ENCODE results near the gene LELP1. TPM values are rescaled to one million over a fixed set of nuclear protein-coding genes. Genes with fewer than 3 reads are reported as not detected.

The LELP1 gene
- total and polyA plus RNA-seq, 2 donors (not counting 3 experiments of a cell fraction or from before 2014, with no cell fraction given): not detected

DNA sequence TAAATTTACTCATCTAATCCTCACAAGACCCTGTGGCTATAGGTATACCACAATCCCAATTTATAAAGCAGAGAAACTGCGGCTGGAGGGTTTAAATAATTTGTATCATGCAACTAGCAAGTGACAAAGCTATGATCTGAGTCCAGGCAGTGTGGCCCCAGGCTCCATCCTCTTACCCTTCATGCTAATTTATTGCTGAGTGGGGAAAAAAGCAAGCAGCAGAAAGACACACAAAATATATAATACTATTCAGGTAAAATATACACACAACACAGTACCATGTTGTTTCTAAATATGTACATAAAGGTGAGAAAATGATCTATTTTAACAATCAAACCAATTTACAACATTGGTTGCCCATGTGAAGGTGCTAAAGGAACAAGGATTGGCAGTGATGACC lies 38.9 kb downstream of the LELP1 start:
- TF ChIP-seq FOS (IDR thresholded peaks at IDR 0.05; ENCODE audit: borderline replicate concordance, insufficient read depth, low read length) (no peak), POLR2AphosphoS5 (IDR thresholded peaks at IDR 0.05; ENCODE audit: insufficient read depth, low read depth, low read length) (no peak), MYC (IDR thresholded peaks at IDR 0.05; ENCODE audit: low read depth, low read length) (no peak), GATA2 (IDR thresholded peaks at IDR 0.05; ENCODE audit: insufficient read depth, insufficient read length, low read depth, low read length) (no peak), POLR2A (IDR thresholded peaks at IDR 0.05; ENCODE audit: low read depth, low read length) (no peak), EZH2 (IDR thresholded peaks at IDR 0.05; ENCODE audit: borderline replicate concordance, low read depth, low read length, severe bottlenecking) (no peak), JUN (IDR thresholded peaks at IDR 0.05; ENCODE audit: borderline replicate concordance, insufficient read depth, insufficient read length, low read depth) (no peak)
- TF ChIP-seq, protein P1, sequence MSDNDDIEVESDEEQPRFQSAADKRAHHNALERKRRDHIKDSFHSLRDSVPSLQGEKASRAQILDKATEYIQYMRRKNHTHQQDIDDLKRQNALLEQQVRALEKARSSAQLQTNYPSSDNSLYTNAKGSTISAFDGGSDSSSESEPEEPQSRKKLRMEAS (IDR thresholded peaks at IDR 0.05; ENCODE audit: insufficient read depth, insufficient read length): no peak
- TF ChIP-seq, protein P2, sequence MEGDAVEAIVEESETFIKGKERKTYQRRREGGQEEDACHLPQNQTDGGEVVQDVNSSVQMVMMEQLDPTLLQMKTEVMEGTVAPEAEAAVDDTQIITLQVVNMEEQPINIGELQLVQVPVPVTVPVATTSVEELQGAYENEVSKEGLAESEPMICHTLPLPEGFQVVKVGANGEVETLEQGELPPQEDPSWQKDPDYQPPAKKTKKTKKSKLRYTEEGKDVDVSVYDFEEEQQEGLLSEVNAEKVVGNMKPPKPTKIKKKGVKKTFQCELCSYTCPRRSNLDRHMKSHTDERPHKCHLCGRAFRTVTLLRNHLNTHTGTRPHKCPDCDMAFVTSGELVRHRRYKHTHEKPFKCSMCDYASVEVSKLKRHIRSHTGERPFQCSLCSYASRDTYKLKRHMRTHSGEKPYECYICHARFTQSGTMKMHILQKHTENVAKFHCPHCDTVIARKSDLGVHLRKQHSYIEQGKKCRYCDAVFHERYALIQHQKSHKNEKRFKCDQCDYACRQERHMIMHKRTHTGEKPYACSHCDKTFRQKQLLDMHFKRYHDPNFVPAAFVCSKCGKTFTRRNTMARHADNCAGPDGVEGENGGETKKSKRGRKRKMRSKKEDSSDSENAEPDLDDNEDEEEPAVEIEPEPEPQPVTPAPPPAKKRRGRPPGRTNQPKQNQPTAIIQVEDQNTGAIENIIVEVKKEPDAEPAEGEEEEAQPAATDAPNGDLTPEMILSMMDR (IDR thresholded peaks at IDR 0.05; ENCODE audit: extremely low read depth in 1 of 2, insufficient read depth in 1 of 2, low read depth in 1 of 2, low read length in 2 of 2): no peak
- dilution Hi-C loops (cut with MboI; ENCODE audit: extremely low pct_ligation_motif_present, low sequenced_read_pairs): no loop called here
- Histone ChIP-seq H3K27ac (ENCODE audit: insufficient read depth, low read depth, low read length) (no peak overlapping the region), H3K4me1 (ENCODE audit: control insufficient read depth, extremely low read depth, insufficient read depth, low read length) (no peaks in the 10 kb centered on the region), H3K4me2 (ENCODE audit: insufficient read depth, low read length) (no peak overlapping the region), H3K36me3 (ENCODE audit: control insufficient read depth in 2 of 2, extremely low read depth in 1 of 2, insufficient read depth in 2 of 2, low read length in 2 of 2) (no peaks in the 10 kb centered on the region), H3K9me3 (replicated peaks; ENCODE audit: control insufficient read depth, insufficient read depth, low read length) (no peaks in the 10 kb centered on the region), H3K9ac (replicated peaks; ENCODE audit: extremely low read depth, insufficient read depth, low read length) (no peak overlapping the region), H2AFZ (ENCODE audit: low read depth, low read length) (no peak overlapping the region), H4K20me1 (replicated peaks; ENCODE audit: control insufficient read depth, extremely low read depth, insufficient read depth, low read length) (no peaks in the 10 kb centered on the region), H3K27me3 (ENCODE audit: control insufficient read depth in 2 of 2, insufficient read depth in 2 of 2, low read length in 2 of 2) (no peaks in the 10 kb centered on the region), H3K4me3 (replicated peaks in 1 of 3; ENCODE audit: insufficient read depth in 1 of 3, low read depth in 1 of 3, low read length in 3 of 3) (no peak overlapping the region), H3K79me2 (ENCODE audit: control insufficient read depth, insufficient read depth, low read length) (no peaks in the 10 kb centered on the region), H3K9me1 (replicated peaks; ENCODE audit: control insufficient read depth, extremely low read depth, insufficient read depth, low read length) (no peaks in the 10 kb centered on the region)
- FAIRE-seq (no peak), DNase-seq (ENCODE audit: low read depth, low spot score) (no peak)
- POLR2A ChIA-PET: no interaction called here
- intact Hi-C loops (cut with micrococcal nuclease): no loop called here
- CTCF ChIA-PET: interaction anchor here (5.4 kb wide), 1 partner anchor 14 kb away, joined by 26 read pairs; no protein-coding TSS in a partner anchor
- no TSS peak for BruUV-seq (replicated peaks)

Measured in endothelial cell of umbilical vein (primary cell).